ENCODE results near the gene POU2AF1.

The POU2AF1 gene

GRCh38 chr11:111361052-111361801, 17.8 kb downstream of the POU2AF1 start:
- DNase-seq (no peak), ATAC-seq (no peak)

GRCh38 chr11:111360150-111361043, 18.7 kb downstream of the POU2AF1 start:
- DNase-seq (no peak), ATAC-seq (no peak)

GRCh38 chr11:111359223-111360149, 19.6 kb downstream of the POU2AF1 start:
- no peak for DNase-seq

GRCh38 chr11:111358038-111359001, 20.8 kb downstream of the POU2AF1 start:
- no peak for DNase-seq
- no peak for ATAC-seq

More at GRCh38 chr11:111359223-111360149, 19.6 kb downstream of the POU2AF1 start:
- peak; percentile 73 for ATAC-seq

- DNase-seq: no peak
Measured at GRCh38 chr11:111357150-111358037, 21.7 kb downstream of the POU2AF1 start.

GRCh38 chr11:111356660-111357048, 22.4 kb downstream of the POU2AF1 start:
- ATAC-seq (no peak), DNase-seq (no peak)

More at GRCh38 chr11:111357150-111358037, 21.7 kb downstream of the POU2AF1 start:
- ATAC-seq: no peak

GRCh38 chr11:111355956-111356659, 23.0 kb downstream of the POU2AF1 start:
- ATAC-seq: no peak
- DNase-seq: no peak

GRCh38 chr11:111355101-111355500, 24.0 kb downstream of the POU2AF1 start:
- DNase-seq: no peak
- no peak for ATAC-seq

GRCh38 chr11:111354601-111354891, 24.5 kb downstream of the POU2AF1 start:
- DNase-seq: no peak

GRCh38 chr11:111353776-111354600, 25.1 kb downstream of the POU2AF1 start:
- DNase-seq: no peak
- no peak for ATAC-seq

More at GRCh38 chr11:111354601-111354891, 24.5 kb downstream of the POU2AF1 start:
- no peak for ATAC-seq

- ATAC-seq (no peak), DNase-seq (no peak)
Measured at GRCh38 chr11:111352935-111353710, 26.0 kb downstream of the POU2AF1 start.

- ATAC-seq: no peak
- DNase-seq: no peak
Measured at GRCh38 chr11:111352231-111352746, 26.8 kb downstream of the POU2AF1 start.

- ATAC-seq: no peak
- DNase-seq: no peak
Measured at GRCh38 chr11:111351374-111352055, 27.6 kb downstream of the POU2AF1 start.

- ATAC-seq (no peak), DNase-seq (no peak)
Measured at GRCh38 chr11:111350811-111351210, 28.3 kb downstream of the POU2AF1 start.

GRCh38 chr11:111349191-111349695, 29.8 kb downstream of the POU2AF1 start:
- DNase-seq (no peak), ATAC-seq (no peak)

GRCh38 chr11:111348147-111348546, 30.9 kb downstream of the POU2AF1 start:
- ATAC-seq: no peak

GRCh38 chr11:111347723-111348115, 31.4 kb downstream of the POU2AF1 start:
- ATAC-seq (no peak), DNase-seq (no peak)

More at GRCh38 chr11:111348147-111348546, 30.9 kb downstream of the POU2AF1 start:
- DNase-seq: no peak

Data from stimulated activated naive CD8-positive, alpha-beta T cell treated with anti-CD3 and anti-CD28 coated beads, Interleukin-15, Interleukin-2, amounts not matched to agents 100 U/mL and 50 U/mL, for 24 hours (primary cell).